BJ (cell line): ENCODE data around the gene ITPKB. TPM values are rescaled to one million over a fixed set of nuclear protein-coding genes. Genes with fewer than 3 reads are reported as not detected.

Experiments used
- CTCF ChIA-PET: fragments of 350-600 bp; formaldehyde crosslinking; extraction: SDS; loops from one replicate; lab custom pipeline; 2021; ENCODE audit warnings: antibody characterized with exemption, inconsistent platforms; lab: Yijun Ruan, JAX
- POLR2A ChIA-PET: fragments of 300-600 bp; sonication (Branson Sonifier 250); formaldehyde crosslinking; extraction: SDS; loops from one replicate; lab custom pipeline; 2021; ENCODE audit warnings: antibody characterized with exemption; lab: Charles Lee
- DNase-seq: peaks from one replicate; pipeline ENCODE4 v3.0.0-alpha.2; 2011; ENCODE audit warnings: low read depth
- H3K27me3 ChIP-seq: 2 replicates; pipeline ENCODE4 v1.6.0; 2011; ENCODE audit warnings: low read length; ENCODE audit not compliant: control insufficient read depth, insufficient read depth
- H3K36me3 ChIP-seq: 2 replicates; pipeline ENCODE4 v1.5.1; 2011; ENCODE audit warnings: low read length; ENCODE audit not compliant: control insufficient read depth, insufficient read depth
- H3K4me3 ChIP-seq: 2 replicates; pipeline ENCODE4 v1.5.1; 2011; ENCODE audit warnings: low read depth, mild to moderate bottlenecking, control low read depth, low read length
- polyA plus RNA-seq: library from polyadenylated mRNA; depleted of rRNA; stranded (reverse); fragments of >200 nt; gene quantifications from 2 replicates; pipeline ENCODE4 v1.2.3, GENCODE V29; 2011
- TF ChIP-seq, protein P1 (sequence below): IDR thresholded peaks from 2 replicates; pipeline ENCODE4 v1.5.1; 2011; ENCODE audit warnings: low read depth, mild to moderate bottlenecking, control low read depth, inconsistent platforms, low read length, moderate library complexity; ENCODE audit not compliant: insufficient read depth

Gene ITPKB
- polyA plus RNA-seq, 1 experiment: 1.4 TPM

DNA sequence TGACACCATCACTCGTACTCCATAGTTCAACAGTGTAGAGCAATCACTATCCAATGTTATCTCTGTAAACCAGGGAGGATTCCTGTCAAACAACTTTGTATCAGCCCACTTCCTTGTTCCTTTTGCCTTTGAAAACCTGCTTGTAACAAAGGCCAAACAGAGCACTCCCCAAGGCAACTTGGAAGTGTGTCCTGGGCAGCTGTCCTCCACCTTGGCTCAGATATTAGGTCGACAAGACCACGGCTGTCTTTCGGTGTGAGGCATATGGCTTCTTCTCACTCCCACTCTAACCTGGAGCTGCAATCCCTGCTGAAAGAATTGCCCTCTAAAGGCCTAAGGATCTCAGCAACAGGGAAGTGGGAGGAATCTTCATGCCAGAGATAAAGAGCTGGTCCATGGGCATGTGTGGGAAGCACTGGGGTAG lies 66.7 kb downstream of the ITPKB start:
- POLR2A ChIA-PET: no interaction called here
- CTCF ChIA-PET: interaction anchor here (1.4 kb wide), 1 partner anchor 46 kb away, joined by 3 read pairs; no protein-coding TSS in a partner anchor
- TF ChIP-seq, protein P1, sequence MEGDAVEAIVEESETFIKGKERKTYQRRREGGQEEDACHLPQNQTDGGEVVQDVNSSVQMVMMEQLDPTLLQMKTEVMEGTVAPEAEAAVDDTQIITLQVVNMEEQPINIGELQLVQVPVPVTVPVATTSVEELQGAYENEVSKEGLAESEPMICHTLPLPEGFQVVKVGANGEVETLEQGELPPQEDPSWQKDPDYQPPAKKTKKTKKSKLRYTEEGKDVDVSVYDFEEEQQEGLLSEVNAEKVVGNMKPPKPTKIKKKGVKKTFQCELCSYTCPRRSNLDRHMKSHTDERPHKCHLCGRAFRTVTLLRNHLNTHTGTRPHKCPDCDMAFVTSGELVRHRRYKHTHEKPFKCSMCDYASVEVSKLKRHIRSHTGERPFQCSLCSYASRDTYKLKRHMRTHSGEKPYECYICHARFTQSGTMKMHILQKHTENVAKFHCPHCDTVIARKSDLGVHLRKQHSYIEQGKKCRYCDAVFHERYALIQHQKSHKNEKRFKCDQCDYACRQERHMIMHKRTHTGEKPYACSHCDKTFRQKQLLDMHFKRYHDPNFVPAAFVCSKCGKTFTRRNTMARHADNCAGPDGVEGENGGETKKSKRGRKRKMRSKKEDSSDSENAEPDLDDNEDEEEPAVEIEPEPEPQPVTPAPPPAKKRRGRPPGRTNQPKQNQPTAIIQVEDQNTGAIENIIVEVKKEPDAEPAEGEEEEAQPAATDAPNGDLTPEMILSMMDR: no peak

DNA sequence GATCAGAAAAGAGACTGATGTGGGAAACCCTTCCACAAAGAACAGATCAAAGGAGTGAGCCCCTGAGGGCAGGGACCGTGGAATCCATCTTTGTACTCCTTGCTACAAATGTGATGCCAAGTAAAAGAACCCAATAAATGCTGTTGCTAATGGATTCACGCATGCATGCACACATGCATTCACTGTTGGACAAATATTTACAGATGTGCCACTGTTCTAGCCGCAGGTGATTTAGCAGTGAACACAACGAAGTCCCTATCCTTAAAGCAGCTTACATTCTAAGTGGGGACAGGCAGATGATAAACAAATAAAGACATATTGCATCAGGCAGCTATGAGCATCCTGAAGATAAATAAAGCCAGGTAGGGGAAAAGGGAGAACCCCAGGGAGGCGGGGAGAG lies 67.8 kb downstream of the ITPKB start:
- CTCF ChIA-PET: interaction anchor here (1.4 to 1.9 kb wide), 2 partner anchors 38 to 45 kb away, joined by 3 to 5 read pairs; no protein-coding TSS in a partner anchor
- TF ChIP-seq, protein P1: no peak
- DNase-seq: no peak
- no peaks in the 10 kb centered on the region; the same call in 1 of the 2 replicates for H3K27me3 ChIP-seq
- no peaks in the 10 kb centered on the region for H3K36me3 ChIP-seq
- no peak overlapping the region for H3K4me3 ChIP-seq
- POLR2A ChIA-PET: no interaction called here

More for the DNA sequence above, 66.7 kb downstream of the ITPKB start:
- H3K4me3 ChIP-seq: no peak overlapping the region
- no peaks in the 10 kb centered on the region; the same call in 1 of the 2 replicates for H3K27me3 ChIP-seq
- H3K36me3 ChIP-seq: no peaks in the 10 kb centered on the region
- no peak for DNase-seq

DNA sequence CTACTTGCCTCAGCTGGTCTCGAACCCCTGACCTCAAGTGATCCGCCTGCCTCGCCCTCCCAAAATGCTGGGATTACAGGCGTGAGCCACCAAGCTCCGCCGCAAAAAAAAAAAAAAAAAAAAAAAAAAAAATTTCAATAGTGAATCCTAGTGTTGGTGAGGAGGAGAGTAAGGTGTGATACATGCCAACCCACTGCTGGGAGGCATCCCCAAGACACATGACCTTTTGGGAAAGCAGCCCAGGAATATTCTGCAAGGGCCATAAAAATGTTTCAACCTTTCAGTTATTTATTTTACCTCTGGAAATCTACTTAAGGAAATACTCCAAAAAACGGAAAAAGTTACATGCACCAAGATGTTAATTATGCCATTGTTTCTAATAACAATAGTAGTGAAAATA lies 69.0 kb downstream of the ITPKB start:
- no peak for DNase-seq
- POLR2A ChIA-PET: no interaction called here
- TF ChIP-seq, protein P1: no peak
- no peaks in the 10 kb centered on the region for H3K36me3 ChIP-seq
- H3K27me3 ChIP-seq: no peaks in the 10 kb centered on the region; the same call in 1 of the 2 replicates
- CTCF ChIA-PET: interaction anchor here (1.9 kb wide), 1 partner anchor 36 kb away, joined by 5 read pairs; no protein-coding TSS in a partner anchor
- no peak overlapping the region for H3K4me3 ChIP-seq

DNA sequence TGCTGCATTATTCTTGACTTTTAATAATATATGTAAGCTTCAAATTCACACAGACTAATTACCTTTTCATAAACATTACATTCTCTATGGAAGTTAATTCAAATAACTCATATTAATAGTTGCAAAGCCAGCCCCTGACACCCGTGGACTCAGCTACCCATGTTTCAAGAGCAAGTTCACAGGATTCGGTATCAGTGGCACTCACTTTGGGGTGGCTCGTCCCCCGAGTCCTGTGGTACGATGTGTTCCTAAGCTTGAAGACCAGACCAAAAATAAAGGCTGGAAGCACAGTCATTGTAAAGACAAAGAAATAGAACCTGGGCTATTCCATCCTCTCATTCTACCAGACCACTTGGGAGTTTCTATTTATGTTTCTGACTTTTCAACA lies 70.9 kb downstream of the ITPKB start:
- ChIA-PET POLR2A (interaction anchor here (0.7 kb wide), 1 partner anchor 198 kb away, joined by 4 read pairs; no protein-coding TSS in a partner anchor), CTCF (interaction anchor here (1.1 kb wide), 1 partner anchor 30 kb away, joined by 3 read pairs; no protein-coding TSS in a partner anchor)
- DNase-seq: no peak
- no peaks in the 10 kb centered on the region for H3K36me3 ChIP-seq
- no peak overlapping the region for H3K4me3 ChIP-seq
- TF ChIP-seq, protein P1: no peak
- no peaks in the 10 kb centered on the region; the same call in 1 of the 2 replicates for H3K27me3 ChIP-seq

DNA sequence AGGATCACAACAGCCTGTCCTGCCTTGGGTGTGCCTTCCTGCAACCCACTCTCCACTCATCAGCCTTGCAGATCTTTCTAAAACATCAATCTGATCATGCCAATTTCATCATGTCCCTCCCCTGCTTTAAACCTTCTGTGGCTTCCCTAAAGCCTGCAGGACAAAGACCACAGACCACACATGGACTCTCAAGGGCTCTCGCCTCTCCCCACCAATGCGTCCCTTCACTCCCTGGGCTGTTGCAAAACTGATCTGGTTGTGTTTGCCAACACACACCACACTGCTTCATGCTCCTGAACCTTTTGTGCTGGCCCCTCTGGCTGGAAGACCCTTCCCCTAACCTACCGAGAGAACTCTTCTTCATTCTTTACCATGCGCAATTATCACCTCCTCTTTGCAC lies 72.4 kb downstream of the ITPKB start:
- ChIA-PET CTCF (interaction anchor here (1.1 kb wide), 1 partner anchor 28 kb away, joined by 3 read pairs; no protein-coding TSS in a partner anchor), POLR2A (no interaction called here)
- no peak overlapping the region for H3K4me3 ChIP-seq
- TF ChIP-seq, protein P1: no peak
- DNase-seq: no peak
- no peaks in the 10 kb centered on the region for H3K36me3 ChIP-seq
- H3K27me3 ChIP-seq: no peaks in the 10 kb centered on the region; the same call in 1 of the 2 replicates
